H9 (cell line): ENCODE measurements around the gene RPN1. TPM values are rescaled to one million over a fixed set of nuclear protein-coding genes. Genes with fewer than 3 reads are reported as not detected.

Source experiments
- DNase-seq: peaks from one replicate; pipeline ENCODE4 v3.0.0-alpha.2; 2017
- H2AFZ ChIP-seq: one replicate; pipeline ENCODE4 v1.6.1; 2013; ENCODE audit warnings: mild to moderate bottlenecking, low read length, control low read depth, moderate library complexity
- H2AK5ac ChIP-seq: 2 replicates; pipeline ENCODE4 v1.6.1; 2013; ENCODE audit warnings: low read length, control low read depth, mixed read lengths; ENCODE audit not compliant: insufficient read length
- H2BK120ac ChIP-seq: one replicate; pipeline ENCODE4 v1.6.1; 2013; ENCODE audit warnings: low read depth, mild to moderate bottlenecking, low read length, control low read depth, inconsistent platforms; ENCODE audit not compliant: poor library complexity, severe bottlenecking
- H2BK12ac ChIP-seq: 2 replicates; pipeline ENCODE4 v1.6.1; 2013; ENCODE audit warnings: low read length, control low read depth, mixed read lengths, low read depth; ENCODE audit not compliant: insufficient read length
- H2BK15ac ChIP-seq: 2 replicates; pipeline ENCODE4 v1.6.1; 2013; ENCODE audit warnings: low read depth, low read length, control low read depth
- H2BK20ac ChIP-seq: one replicate; pipeline ENCODE4 v1.6.1; 2013; ENCODE audit warnings: low read depth, mild to moderate bottlenecking, low read length, control low read depth, inconsistent platforms; ENCODE audit not compliant: poor library complexity, severe bottlenecking
- H2BK5ac ChIP-seq: 2 replicates; pipeline ENCODE4 v1.6.1; 2013; ENCODE audit warnings: low read length, control low read depth, mixed read lengths; ENCODE audit not compliant: insufficient read length
- H3K14ac ChIP-seq: 2 replicates; pipeline ENCODE4 v1.6.1; 2013; ENCODE audit warnings: low read length, control low read depth; ENCODE audit not compliant: insufficient read depth
- H3K18ac ChIP-seq: 2 replicates; pipeline ENCODE4 v1.6.1; 2013; ENCODE audit warnings: low read depth, mild to moderate bottlenecking, mixed read lengths, low read length, control low read depth; ENCODE audit not compliant: insufficient read length
- H3K23ac ChIP-seq: 2 replicates; pipeline ENCODE4 v1.6.1; 2013; ENCODE audit warnings: low read length, control low read depth, mixed read lengths, low read depth; ENCODE audit not compliant: insufficient read length
- H3K23me2 ChIP-seq: 2 replicates; pipeline ENCODE4 v1.6.1; 2013; ENCODE audit warnings: low read depth, mild to moderate bottlenecking, mixed read lengths, low read length, control low read depth; ENCODE audit not compliant: insufficient read length, poor library complexity, severe bottlenecking
- H3K27ac ChIP-seq: 2 replicates; pipeline ENCODE4 v1.5.1; 2013; ENCODE audit warnings: low read length, control low read depth, mixed read lengths, low read depth; ENCODE audit not compliant: insufficient read length
- H3K27me3 ChIP-seq: 2 replicates; pipeline ENCODE4 v1.6.1; 2013; ENCODE audit warnings: low read length, control low read depth, inconsistent platforms; ENCODE audit not compliant: insufficient read depth
- H3K4ac ChIP-seq: 2 replicates; pipeline ENCODE4 v1.6.1; 2013; ENCODE audit warnings: low read depth, mild to moderate bottlenecking, control low read depth, inconsistent platforms, low read length, moderate library complexity
- H3K4me1 ChIP-seq: 2 replicates; pipeline ENCODE4 v1.6.1; 2013; ENCODE audit warnings: low read length, control low read depth, inconsistent platforms; ENCODE audit not compliant: insufficient read depth
- H3K4me2 ChIP-seq: 2 replicates; pipeline ENCODE4 v1.6.1; 2013; ENCODE audit warnings: low read length, control low read depth, mixed read lengths; ENCODE audit not compliant: insufficient read length, insufficient read depth
- H3K56ac ChIP-seq: 2 replicates; pipeline ENCODE4 v1.6.1; 2013; ENCODE audit warnings: low read depth, mild to moderate bottlenecking, mixed read lengths, low read length, control low read depth; ENCODE audit not compliant: insufficient read length
- H3K79me1 ChIP-seq: 2 replicates; pipeline ENCODE4 v1.6.1; 2013; ENCODE audit warnings: low read depth, mild to moderate bottlenecking, moderate library complexity, low read length, control low read depth, inconsistent platforms; ENCODE audit not compliant: insufficient read depth, poor library complexity, severe bottlenecking
- H3K79me2 ChIP-seq: 2 replicates; pipeline ENCODE4 v1.6.1; 2013; ENCODE audit warnings: low read length, control low read depth, inconsistent platforms; ENCODE audit not compliant: insufficient read depth
- H3K9ac ChIP-seq: 2 replicates; pipeline ENCODE4 v1.6.1; 2013; ENCODE audit warnings: low read length, control low read depth, mixed read lengths; ENCODE audit not compliant: insufficient read length; ENCODE audit errors: extremely low read depth
- H3K9me3 ChIP-seq: one replicate; pipeline ENCODE4 v1.6.1; 2013; ENCODE audit warnings: low read depth, low read length, inconsistent platforms; ENCODE audit not compliant: control insufficient read depth
- H3T11ph ChIP-seq: one replicate; pipeline ENCODE4 v1.6.1; 2013; ENCODE audit warnings: mild to moderate bottlenecking, low read length, control low read depth, inconsistent platforms
- H4K20me1 ChIP-seq: one replicate; pipeline ENCODE4 v1.6.1; 2013; ENCODE audit not compliant: control insufficient read depth, insufficient read length, insufficient read depth
- H4K5ac ChIP-seq: 2 replicates; pipeline ENCODE4 v1.6.1; 2013; ENCODE audit warnings: low read depth, mild to moderate bottlenecking, mixed read lengths, low read length, control low read depth; ENCODE audit not compliant: insufficient read length
- H4K8ac ChIP-seq: replicated peaks from 2 replicates; pipeline ENCODE4 v1.6.1; 2013; ENCODE audit warnings: low read length, control low read depth, mixed read lengths, low read depth; ENCODE audit not compliant: insufficient read length
- H4K91ac ChIP-seq: 2 replicates; pipeline ENCODE4 v1.6.1; 2013; ENCODE audit warnings: low read depth, mild to moderate bottlenecking, moderate library complexity, mixed read lengths, low read length, control low read depth; ENCODE audit not compliant: insufficient read length
- H3K27ac Mint-ChIP-seq, 3 experiments: 2 replicates in 2 of 3; 3 replicates in 1 of 3; pipeline ENCODE4 v1.8.0; 2020 to 2021; ENCODE audit warnings: mixed read lengths in 3 of 3, mild to moderate bottlenecking in 1 of 3, moderate library complexity in 1 of 3
- H3K27me3 Mint-ChIP-seq: 2 replicates; pipeline ENCODE4 v1.8.0; 2021; ENCODE audit warnings: low read depth, mild to moderate bottlenecking, moderate library complexity, mixed read lengths
- H3K36me3 Mint-ChIP-seq, 3 experiments: 2 replicates in 2 of 3; 3 replicates in 1 of 3; pipeline ENCODE4 v1.8.0; 2020 to 2021; ENCODE audit warnings: low read depth in 3 of 3, mixed read lengths in 3 of 3; ENCODE audit not compliant: insufficient read depth in 1 of 3
- H3K4me1 Mint-ChIP-seq, 2 experiments: 2 replicates each; pipeline ENCODE4 v1.8.0; 2020; ENCODE audit warnings: mixed read lengths in 2 of 2
- H3K4me3 Mint-ChIP-seq, 2 experiments: 2 replicates in 1 of 2; 3 replicates in 1 of 2; pipeline ENCODE4 v1.8.0; 2020 to 2021; ENCODE audit warnings: mild to moderate bottlenecking in 2 of 2, mixed read lengths in 2 of 2, moderate library complexity in 1 of 2
- H3K9me3 Mint-ChIP-seq, 2 experiments: 2 replicates in 1 of 2; 3 replicates in 1 of 2; pipeline ENCODE4 v1.8.0; 2020; ENCODE audit warnings: mild to moderate bottlenecking in 2 of 2, mixed read lengths in 2 of 2, moderate library complexity in 1 of 2
- WGBS: extraction: QIAGEN DNeasy Blood & Tissue Kit; methylation state at CpG from one replicate; pipeline ENCODE4 v1.1.7; 2013; ENCODE audit warnings: missing lambda C conversion rate, low lambda C conversion rate, mixed read lengths; ENCODE audit not compliant: insufficient read length; ENCODE audit errors: extremely low coverage; 5-methylcytosine and 5-hydroxymethylcytosine counted together
- total RNA-seq: library from RNA; stranded (reverse); gene quantifications from 2 replicates; pipeline ENCODE4 v1.2.1, GENCODE V29; 2021
- TF ChIP-seq, protein P1 (sequence below): fragments of 200-600 bp; sonication (generic); conservative IDR thresholded peaks from 3 replicates; pipeline ENCODE4 v1.8.0; 2021; ENCODE audit warnings: antibody characterized with exemption, mild to moderate bottlenecking

The RPN1 gene
- total RNA-seq, 1 experiment from 2014 or later, result 174 TPM

DNA sequence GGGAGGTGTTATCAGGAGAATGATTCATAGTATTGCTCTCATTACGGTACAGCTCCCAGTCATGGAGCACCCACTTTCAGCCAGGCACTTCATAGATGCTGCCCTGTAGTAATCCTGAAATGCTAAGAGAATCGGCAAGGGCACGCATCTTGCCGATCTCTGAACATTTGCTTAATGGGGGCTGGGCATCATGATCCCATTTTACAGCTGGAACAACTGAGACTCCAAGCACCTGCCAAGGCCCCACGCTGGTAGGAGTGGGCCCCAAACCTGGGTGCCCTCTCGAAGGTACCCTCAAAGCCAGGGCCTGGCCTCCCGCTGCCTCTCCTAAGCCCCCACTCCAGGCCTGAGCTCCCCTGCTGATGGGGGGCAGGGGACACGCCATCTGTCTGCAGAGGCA is 47.3 kb downstream of the RPN1 start:
- H2BK12ac ChIP-seq, result no peak overlapping the region
- no peak overlapping the region for H2BK15ac ChIP-seq
- H3T11ph ChIP-seq, result no peak overlapping the region
- TF ChIP-seq, protein P1, sequence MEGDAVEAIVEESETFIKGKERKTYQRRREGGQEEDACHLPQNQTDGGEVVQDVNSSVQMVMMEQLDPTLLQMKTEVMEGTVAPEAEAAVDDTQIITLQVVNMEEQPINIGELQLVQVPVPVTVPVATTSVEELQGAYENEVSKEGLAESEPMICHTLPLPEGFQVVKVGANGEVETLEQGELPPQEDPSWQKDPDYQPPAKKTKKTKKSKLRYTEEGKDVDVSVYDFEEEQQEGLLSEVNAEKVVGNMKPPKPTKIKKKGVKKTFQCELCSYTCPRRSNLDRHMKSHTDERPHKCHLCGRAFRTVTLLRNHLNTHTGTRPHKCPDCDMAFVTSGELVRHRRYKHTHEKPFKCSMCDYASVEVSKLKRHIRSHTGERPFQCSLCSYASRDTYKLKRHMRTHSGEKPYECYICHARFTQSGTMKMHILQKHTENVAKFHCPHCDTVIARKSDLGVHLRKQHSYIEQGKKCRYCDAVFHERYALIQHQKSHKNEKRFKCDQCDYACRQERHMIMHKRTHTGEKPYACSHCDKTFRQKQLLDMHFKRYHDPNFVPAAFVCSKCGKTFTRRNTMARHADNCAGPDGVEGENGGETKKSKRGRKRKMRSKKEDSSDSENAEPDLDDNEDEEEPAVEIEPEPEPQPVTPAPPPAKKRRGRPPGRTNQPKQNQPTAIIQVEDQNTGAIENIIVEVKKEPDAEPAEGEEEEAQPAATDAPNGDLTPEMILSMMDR, result no peak
- no peaks in the 10 kb centered on the region for H3K79me1 ChIP-seq
- no peak overlapping the region for H4K8ac ChIP-seq
- no peaks in the 10 kb centered on the region for H3K9me3 Mint-ChIP-seq
- no peak for DNase-seq
- H3K27ac ChIP-seq, result no peak overlapping the region
- no peaks in the 10 kb centered on the region for H3K4me1 ChIP-seq
- no peak overlapping the region for H3K9ac ChIP-seq
- H3K36me3 Mint-ChIP-seq, result no peaks in the 10 kb centered on the region
- no peak overlapping the region for H3K56ac ChIP-seq
- H3K79me2 ChIP-seq, result no peaks in the 10 kb centered on the region
- no peak overlapping the region for H2AFZ ChIP-seq
- WGBS, result no CpG with 5 or more reads among the region's 8 CpGs
- H3K4ac ChIP-seq, result no peak overlapping the region
- no peaks in the 10 kb centered on the region for H4K20me1 ChIP-seq
- H3K23me2 ChIP-seq, result peaks cover 7% of the 10 kb centered on the region
- H3K18ac ChIP-seq, result no peak overlapping the region
- no peaks in the 10 kb centered on the region; the same call in 1 of the 2 replicates for H3K27me3 ChIP-seq
- no peak overlapping the region for H2BK5ac ChIP-seq
- H3K14ac ChIP-seq, result no peak overlapping the region
- no peak overlapping the region for H2BK120ac ChIP-seq
- H3K27ac Mint-ChIP-seq, result no peak overlapping the region; a peak in 1 of 7 replicates
- no peak overlapping the region for H3K4me2 ChIP-seq
- no peaks in the 10 kb centered on the region for H3K9me3 ChIP-seq
- H3K4me1 Mint-ChIP-seq, result no peaks in the 10 kb centered on the region
- H2AK5ac ChIP-seq, result no peak overlapping the region
- no peak overlapping the region for H4K5ac ChIP-seq
- no peak overlapping the region for H3K4me3 Mint-ChIP-seq
- no peak overlapping the region for H3K23ac ChIP-seq
- no peak overlapping the region for H4K91ac ChIP-seq
- H2BK20ac ChIP-seq, result no peak overlapping the region
- peaks cover 5% of the 10 kb centered on the region for H3K27me3 Mint-ChIP-seq
